NCI-H510A (cell line): Measurements from ENCODE around the gene TMA7.
A peak's percentile ranks its signal among the peaks of the same experiment; 100 is the strongest.
"Not testable (repeated sequence)": the region's sequence is repeated elsewhere in the genome, so short reads cannot be mapped to it uniquely, and the experiment has no call there.

Experiments used
- DNase-seq: peaks from one replicate; lab custom pipeline; 2025; lab: John Stamatoyannopoulos, UW

Gene TMA7

GRCh38 chr3:48468329-48468731, 28.3 kb downstream of the TMA7 start:
- no peak for DNase-seq

- DNase-seq, result no peak
Measured at GRCh38 chr3:48469046-48469915, 29.2 kb downstream of the TMA7 start.

GRCh38 chr3:48470286-48470685, 30.2 kb downstream of the TMA7 start:
- no peak for DNase-seq

- DNase-seq, result no peak
Measured at GRCh38 chr3:48472673-48472922, 32.5 kb downstream of the TMA7 start.

GRCh38 chr3:48472923-48473616, 33.0 kb downstream of the TMA7 start:
- peak; percentile 76 for DNase-seq

- DNase-seq, result no peak
Measured at GRCh38 chr3:48473617-48473952, 33.5 kb downstream of the TMA7 start.

GRCh38 chr3:48474031-48474430, 34.0 kb downstream of the TMA7 start:
- not testable (repeated sequence) for DNase-seq

- DNase-seq, result no peak
Measured at GRCh38 chr3:48474619-48475018, 34.6 kb downstream of the TMA7 start.

- no peak for DNase-seq
Measured at GRCh38 chr3:48475188-48475587, 35.1 kb downstream of the TMA7 start.

GRCh38 chr3:48476426-48477053, 36.5 kb downstream of the TMA7 start:
- DNase-seq, result no peak

GRCh38 chr3:48477959-48478520, 38.0 kb downstream of the TMA7 start:
- no peak for DNase-seq

GRCh38 chr3:48478626-48479555, 38.8 kb downstream of the TMA7 start:
- DNase-seq, result no peak

- DNase-seq, result not testable (repeated sequence)
Measured at GRCh38 chr3:48480891-48481290, 40.8 kb downstream of the TMA7 start.

- not testable (repeated sequence) for DNase-seq
Measured at GRCh38 chr3:48482822-48483221, 42.8 kb downstream of the TMA7 start.

GRCh38 chr3:48486952-48487351, 46.9 kb downstream of the TMA7 start:
- no peak for DNase-seq

- DNase-seq, result no peak
Measured at GRCh38 chr3:48492461-48493202, 52.6 kb downstream of the TMA7 start.

GRCh38 chr3:48493203-48493501, 53.1 kb downstream of the TMA7 start:
- DNase-seq, result no peak
